Esophagus squamous epithelium (tissue), 5 donors: ENCODE data around the gene TCL1B. TPM values are rescaled to one million over a fixed set of nuclear protein-coding genes. Genes with fewer than 3 reads are reported as not detected.

Experiments used
- DNase-seq: peaks from one replicate; lab custom pipeline; 2025; lab: John Stamatoyannopoulos, UW
- H3K27ac ChIP-seq, 4 donors: fragments of 200-600 bp; sonication (generic); one replicate each; pipeline ENCODE4 v1.5.1; 2016 to 2019; ENCODE audit warnings: mild to moderate bottlenecking in 1 of 4
- H3K27me3 ChIP-seq, 4 donors: fragments of 200-600 bp; sonication (generic); 1 replicate in 3 of 4; 2 replicates in 1 of 4; pipeline versions ENCODE4 v1.5.1 to v1.6.0; 2017 to 2021; ENCODE audit warnings: antibody characterized with exemption in 1 of 4
- H3K36me3 ChIP-seq, 3 donors: fragments of 200-600 bp; sonication (generic); one replicate each; pipeline ENCODE4 v1.5.1; 2016 to 2019
- H3K4me1 ChIP-seq, 3 donors: fragments of 200-600 bp; sonication (generic); one replicate each; pipeline ENCODE4 v1.5.1; 2017 to 2019
- H3K4me3 ChIP-seq, 4 donors: fragments of 200-600 bp; sonication (generic); 1 replicate in 3 of 4; 2 replicates in 1 of 4; pipeline ENCODE4 v1.5.1; 2016 to 2019; ENCODE audit warnings: mild to moderate bottlenecking in 2 of 4, moderate library complexity in 1 of 4
- H3K9me3 ChIP-seq, 3 donors: fragments of 200-600 bp; sonication (generic); one replicate each; pipeline ENCODE4 v1.5.1; 2016 to 2019
- CTCF ChIP-seq, 6 experiments: fragments of 450-650 bp in 4 of 6; fragments of 200-600 bp in 2 of 6; sonication (generic) in 2 of 6; IDR thresholded peaks; one replicate each; pipeline ENCODE4 v1.5.1; 2016 to 2019; ENCODE audit warnings: antibody characterized with exemption in 6 of 6, mild to moderate bottlenecking in 4 of 6, moderate library complexity in 4 of 6
- POLR2A ChIP-seq, 4 donors: fragments of 450-650 bp; IDR thresholded peaks; one replicate each; pipeline ENCODE4 v1.6.1; 2017; ENCODE audit warnings: antibody characterized with exemption in 4 of 4, mild to moderate bottlenecking in 4 of 4, moderate library complexity in 3 of 4
- WGBS, 2 donors: methylation state at CpG; one replicate each; pipeline ENCODE4 v1.1.5; 2018; 5-methylcytosine and 5-hydroxymethylcytosine counted together
- intact Hi-C: fragments of 100-400 bp; cut with DNase I; formaldehyde crosslinking; loops from one replicate; pipeline ENCODE4 v1.15.0; 2022
- total RNA-seq, 4 donors: library from RNA; depleted of rRNA; stranded (reverse); fragments of >200 nt; gene quantifications; one replicate each; pipeline ENCODE4 v1.1.0, GENCODE V29; 2016
- donor health status: DM: yes; HTN: yes; CAD: no.

Gene TCL1B
- total RNA-seq, 4 donors from 2014 or later = not detected

GRCh38 chr14:95695913-95696312 lies 9.7 kb downstream of the TCL1B start:
- peaks cover 0 to 41% (median 0%) of the 10 kb centered on the region in 4 donors for H3K27me3 ChIP-seq
- intact Hi-C loops = no loop called here
- no peaks in the 10 kb centered on the region for H3K9me3 ChIP-seq
- WGBS, 2 donors = 53 to 75% methylated on average over 3 to 5 of the region's 5 CpGs
- DNase-seq = no peak
- TF ChIP-seq POLR2A (IDR thresholded peaks at IDR 0.05) (no peak), CTCF (IDR thresholded peaks at IDR 0.05) (no peak)
- H3K4me3 ChIP-seq = no peak overlapping the region
- H3K4me1 ChIP-seq = no peaks in the 10 kb centered on the region
- no peaks in the 10 kb centered on the region for H3K36me3 ChIP-seq
- no peak overlapping the region for H3K27ac ChIP-seq

- no peak for DNase-seq
- 61 to 69% methylated on average over 12 to 15 of the region's 15 CpGs for WGBS, 2 donors
- peaks cover 0 to 42% (median 0%) of the 10 kb centered on the region in 4 donors for H3K27me3 ChIP-seq
Observed at GRCh38 chr14:95696741-95697140, 10.5 kb downstream of the TCL1B start.

GRCh38 chr14:95697764-95698163 lies 11.5 kb downstream of the TCL1B start:
- no peak overlapping the region for H3K27ac ChIP-seq
- H3K9me3 ChIP-seq = no peaks in the 10 kb centered on the region
- intact Hi-C loops = no loop called here
- DNase-seq = no peak
- no peak overlapping the region for H3K4me3 ChIP-seq
- peaks cover 0 to 42% (median 0%) of the 10 kb centered on the region in 4 donors for H3K27me3 ChIP-seq
- no peaks in the 10 kb centered on the region for H3K4me1 ChIP-seq
- H3K36me3 ChIP-seq = no peaks in the 10 kb centered on the region
- no peak for TF ChIP-seq CTCF (IDR thresholded peaks at IDR 0.05)
- TF ChIP-seq POLR2A (IDR thresholded peaks at IDR 0.05) = no peak
- 45 to 61% methylated on average over 6 to 7 of the region's 7 CpGs for WGBS, 2 donors

More at GRCh38 chr14:95696741-95697140, 10.5 kb downstream of the TCL1B start:
- Histone ChIP-seq H3K4me1 (no peaks in the 10 kb centered on the region), H3K27ac (no peak overlapping the region), H3K4me3 (no peak overlapping the region), H3K36me3 (no peaks in the 10 kb centered on the region), H3K9me3 (no peaks in the 10 kb centered on the region)
- no peak for TF ChIP-seq POLR2A (IDR thresholded peaks at IDR 0.05)
- no peak for TF ChIP-seq CTCF (IDR thresholded peaks at IDR 0.05)
- intact Hi-C loops = no loop called here

- Histone ChIP-seq H3K9me3 (no peaks in the 10 kb centered on the region), H3K27me3 (peaks cover 0 to 38% (median 0%) of the 10 kb centered on the region in 4 donors), H3K27ac (no peak overlapping the region), H3K36me3 (no peaks in the 10 kb centered on the region), H3K4me1 (no peaks in the 10 kb centered on the region), H3K4me3 (no peak overlapping the region)
- intact Hi-C loops = no loop called here
- TF ChIP-seq CTCF (IDR thresholded peaks at IDR 0.05) (no peak), POLR2A (IDR thresholded peaks at IDR 0.05) (no peak)
- no peak for DNase-seq
Observed at GRCh38 chr14:95698287-95698686, 12.1 kb downstream of the TCL1B start.

GRCh38 chr14:95699412-95699811 lies 13.2 kb downstream of the TCL1B start:
- Histone ChIP-seq H3K27me3 (peaks cover 0 to 29% (median 0%) of the 10 kb centered on the region in 4 donors), H3K27ac (no peak overlapping the region), H3K36me3 (no peaks in the 10 kb centered on the region), H3K9me3 (no peaks in the 10 kb centered on the region), H3K4me3 (no peak overlapping the region), H3K4me1 (no peaks in the 10 kb centered on the region)
- no peak for TF ChIP-seq CTCF (IDR thresholded peaks at IDR 0.05)
- 42 to 46% methylated on average over 5 of the region's 5 CpGs for WGBS, 2 donors
- DNase-seq = no peak
- intact Hi-C loops = no loop called here
